Measurements from ENCODE around the gene TMEM82.

TMEM82 gene

GRCh38 chr1:15736892-15737261 is 5.4 kb upstream of the TMEM82 start:
- DNase-seq = no peak

- DNase-seq = no peak
These were observed 4.7 kb upstream of the TMEM82 start for GRCh38 chr1:15737324-15738319.

GRCh38 chr1:15738416-15739113 is 3.7 kb upstream of the TMEM82 start:
- DNase-seq = no peak

- DNase-seq = no peak
These were observed 3.0 kb upstream of the TMEM82 start for GRCh38 chr1:15739259-15739658.

GRCh38 chr1:15739745-15740144 is 2.6 kb upstream of the TMEM82 start:
- no peak for DNase-seq

- peak; percentile 62 for DNase-seq
These were observed 1.1 kb upstream of the TMEM82 start for GRCh38 chr1:15740924-15741850.

GRCh38 chr1:15744122-15744679 is 1.9 kb downstream of the TMEM82 start:
- DNase-seq = no peak

- no peak for DNase-seq
These were observed 5.1 kb downstream of the TMEM82 start for GRCh38 chr1:15747378-15747777.

- no peak for DNase-seq
These were observed 6.0 kb downstream of the TMEM82 start for GRCh38 chr1:15748264-15748663.

- no peak for DNase-seq
These were observed 6.5 kb downstream of the TMEM82 start for GRCh38 chr1:15748690-15749398.

- DNase-seq = no peak
These were observed 7.3 kb downstream of the TMEM82 start for GRCh38 chr1:15749399-15750291.

GRCh38 chr1:15750924-15751323 is 8.6 kb downstream of the TMEM82 start:
- DNase-seq = no peak

GRCh38 chr1:15751717-15752116 is 9.4 kb downstream of the TMEM82 start:
- DNase-seq = no peak

- no peak for DNase-seq
These were observed 11.5 kb downstream of the TMEM82 start for GRCh38 chr1:15753776-15754175.

GRCh38 chr1:15755021-15755645 is 12.8 kb downstream of the TMEM82 start:
- DNase-seq = no peak

- no peak for DNase-seq
These were observed 13.3 kb downstream of the TMEM82 start for GRCh38 chr1:15755646-15756040.

GRCh38 chr1:15756143-15757015 is 14.1 kb downstream of the TMEM82 start:
- DNase-seq = no peak

GRCh38 chr1:15757016-15757543 is 14.8 kb downstream of the TMEM82 start:
- DNase-seq = no peak

All from stimulated activated CD4-positive, alpha-beta T cell treated with anti-CD3 and anti-CD28 coated beads, Interleukin-4, amount 100 ng/mL, for 24 hours (primary cell).